Natural killer cell (primary cell): ENCODE data around the gene PPM1L. TPM values are rescaled to one million over a fixed set of nuclear protein-coding genes. Genes with fewer than 3 reads are reported as not detected.

Source experiments
- ATAC-seq, 3 donors: fragments of 150-1000 bp in 2 of 3; fragments of 200-7000 bp in 1 of 3; cut with Tn5 transposase; 1 replicate in 1 of 3; 2 replicates in 2 of 3; pipeline ENCODE4 v1.10.0; 2021; ENCODE audit warnings: mild to moderate bottlenecking in 2 of 3, moderate library complexity in 2 of 3
- DNase-seq, 2 donors: peaks; one replicate each; pipeline versions ENCODE4 v3.0.0 to v3.0.0-alpha.2; 2013 to 2021; ENCODE audit warnings: mixed read lengths in 1 of 2
- H3K27ac ChIP-seq: one replicate; pipeline ENCODE4 v1.5.1; 2013; ENCODE audit warnings: mild to moderate bottlenecking, low read length
- H3K27me3 ChIP-seq: one replicate; pipeline ENCODE4 v1.6.1; 2013; ENCODE audit warnings: low read length; ENCODE audit not compliant: control insufficient read depth, insufficient read depth
- H3K36me3 ChIP-seq: one replicate; pipeline ENCODE4 v1.6.1; 2013; ENCODE audit warnings: low read length; ENCODE audit not compliant: control insufficient read depth, insufficient read depth
- H3K4me1 ChIP-seq: one replicate; pipeline ENCODE4 v1.6.1; 2013; ENCODE audit warnings: low read length; ENCODE audit not compliant: control insufficient read depth, insufficient read depth
- H3K4me3 ChIP-seq: one replicate; pipeline ENCODE4 v1.5.1; 2013; ENCODE audit warnings: low read length
- H3K9me3 ChIP-seq: one replicate; pipeline ENCODE4 v1.6.1; 2013; ENCODE audit warnings: low read length; ENCODE audit not compliant: control insufficient read depth, insufficient read depth
- H3K27ac Mint-ChIP-seq, 2 donors: one replicate each; pipeline ENCODE4 v1.8.0; 2022; ENCODE audit warnings: mild to moderate bottlenecking in 2 of 2, mixed read lengths in 2 of 2, moderate library complexity in 1 of 2
- H3K27me3 Mint-ChIP-seq, 2 donors: one replicate each; pipeline ENCODE4 v1.8.0; 2022; ENCODE audit warnings: low read depth in 2 of 2, mixed read lengths in 2 of 2
- H3K36me3 Mint-ChIP-seq: one replicate; pipeline ENCODE4 v1.8.0; 2022; ENCODE audit warnings: mixed read lengths
- H3K4me1 Mint-ChIP-seq, 2 donors: one replicate each; pipeline ENCODE4 v1.8.0; 2022; ENCODE audit warnings: mixed read lengths in 2 of 2
- H3K4me3 Mint-ChIP-seq: one replicate; pipeline ENCODE4 v1.8.0; 2022; ENCODE audit warnings: mild to moderate bottlenecking, moderate library complexity, mixed read lengths
- H3K9me3 Mint-ChIP-seq, 2 donors: one replicate each; pipeline ENCODE4 v1.8.0; 2022; ENCODE audit warnings: mixed read lengths in 2 of 2
- CTCF ChIP-seq: fragments of 200-600 bp; IDR thresholded peaks from one replicate; pipeline ENCODE4 v1.8.0; 2022; ENCODE audit warnings: antibody characterized with exemption
- WGBS: methylation state at CpG from one replicate; pipeline ENCODE4 v1.1.7; 2013; ENCODE audit warnings: missing lambda C conversion rate; ENCODE audit not compliant: insufficient coverage; 5-methylcytosine and 5-hydroxymethylcytosine counted together
- intact Hi-C: fragments of 100-400 bp; cut with micrococcal nuclease; formaldehyde crosslinking; loops from one replicate; pipeline ENCODE4 v1.14.2; 2022
- total RNA-seq, 4 donors: library from RNA; stranded (reverse); fragments of 120-200 nt in 1 of 4; gene quantifications; one replicate each; pipeline versions ENCODE4 v1.2.3 to v1.2.4, GENCODE V29; 2013 to 2022

Gene PPM1L
- total RNA-seq, 3 donors from 2014 or later (not counting 1 experiment from before 2014, with no cell fraction given): 52.6 to 73.2 (median 52.9) TPM

GRCh38 chr3:160842021-160843005, 86.3 kb downstream of the PPM1L start:
- TF ChIP-seq CTCF: no peak
- ATAC-seq: no peak
- H3K36me3 ChIP-seq: no peaks in the 10 kb centered on the region
- H3K27me3 ChIP-seq: no peaks in the 10 kb centered on the region
- H3K4me3 ChIP-seq: no peak overlapping the region
- H3K27ac ChIP-seq: no peak overlapping the region
- Mint-ChIP-seq H3K4me3 (no peak overlapping the region), H3K36me3 (no peaks in the 10 kb centered on the region), H3K4me1 (peaks cover 49 to 62% of the 10 kb centered on the region in 2 donors), H3K27me3 (no peaks in the 10 kb centered on the region), H3K27ac (no peak overlapping the region), H3K9me3 (no peaks in the 10 kb centered on the region)
- DNase-seq: no peak
- peaks cover 3% of the 10 kb centered on the region for H3K9me3 ChIP-seq
- peaks cover 8% of the 10 kb centered on the region for H3K4me1 ChIP-seq
- 88% methylated on average over 3 of the region's 3 CpGs for WGBS
- intact Hi-C loops: no loop called here

- intact Hi-C loops: no loop called here
- Mint-ChIP-seq H3K27ac (no peak overlapping the region), H3K9me3 (no peaks in the 10 kb centered on the region), H3K4me3 (no peak overlapping the region), H3K27me3 (no peaks in the 10 kb centered on the region), H3K4me1 (peaks cover 47 to 59% of the 10 kb centered on the region in 2 donors), H3K36me3 (no peaks in the 10 kb centered on the region)
- WGBS: 93% methylated on average over 6 of the region's 8 CpGs
- ATAC-seq (no peak), DNase-seq (no peak)
- TF ChIP-seq CTCF: no peak
- H3K27me3 ChIP-seq: no peaks in the 10 kb centered on the region
- H3K9me3 ChIP-seq: no peaks in the 10 kb centered on the region
- no peaks in the 10 kb centered on the region for H3K4me1 ChIP-seq
- no peak overlapping the region for H3K27ac ChIP-seq
- no peak overlapping the region for H3K4me3 ChIP-seq
- H3K36me3 ChIP-seq: no peaks in the 10 kb centered on the region
These were observed 95.7 kb downstream of the PPM1L start for GRCh38 chr3:160851629-160852210.

GRCh38 chr3:160852856-160853255, 96.8 kb downstream of the PPM1L start:
- Mint-ChIP-seq H3K27me3 (no peaks in the 10 kb centered on the region), H3K4me3 (no peak overlapping the region), H3K9me3 (no peaks in the 10 kb centered on the region), H3K27ac (no peak overlapping the region), H3K36me3 (no peaks in the 10 kb centered on the region), H3K4me1 (peaks cover 40 to 48% of the 10 kb centered on the region in 2 donors)
- Histone ChIP-seq H3K27me3 (no peaks in the 10 kb centered on the region), H3K36me3 (no peaks in the 10 kb centered on the region), H3K27ac (no peak overlapping the region), H3K9me3 (no peaks in the 10 kb centered on the region), H3K4me1 (no peaks in the 10 kb centered on the region), H3K4me3 (no peak overlapping the region)
- WGBS: 66% methylated on average over 2 of the region's 2 CpGs
- TF ChIP-seq CTCF: no peak
- ATAC-seq (no peak), DNase-seq (no peak)
- intact Hi-C loops: no loop called here
